Measurements from ENCODE around the gene ADAMTS17.

The ADAMTS17 gene

GRCh38 chr15:100341750-100342560 lies at the start of gene ADAMTS17:
ADAMTS17 (minus strand) TSS chr15:100341975; CDS start chr15:100341899, 76 bp downstream.
- peak; percentile 92 for DNase-seq (ENCODE audit: low spot score)

- no peak for DNase-seq (ENCODE audit: low spot score)
These were observed 43.7 kb upstream of the ADAMTS17 start for GRCh38 chr15:100385300-100386050.

- no peak for DNase-seq (ENCODE audit: low spot score)
These were observed 42.3 kb upstream of the ADAMTS17 start for GRCh38 chr15:100384108-100384410.

GRCh38 chr15:100383302-100384107 lies 41.7 kb upstream of the ADAMTS17 start:
- no peak for DNase-seq (ENCODE audit: low spot score)

- DNase-seq (ENCODE audit: low spot score), result no peak
These were observed 32.2 kb upstream of the ADAMTS17 start for GRCh38 chr15:100373942-100374341.

- DNase-seq (ENCODE audit: low spot score), result no peak
These were observed 31.5 kb upstream of the ADAMTS17 start for GRCh38 chr15:100373120-100373896.

GRCh38 chr15:100372739-100373119 lies 31.0 kb upstream of the ADAMTS17 start:
- no peak for DNase-seq (ENCODE audit: low spot score)

- no peak for DNase-seq (ENCODE audit: low spot score)
These were observed 13.6 kb upstream of the ADAMTS17 start for GRCh38 chr15:100355342-100355741.

GRCh38 chr15:100353449-100353848 lies 11.7 kb upstream of the ADAMTS17 start:
- DNase-seq (ENCODE audit: low spot score), result no peak

GRCh38 chr15:100350434-100351226 lies 8.9 kb upstream of the ADAMTS17 start:
- no peak for DNase-seq (ENCODE audit: low spot score)

GRCh38 chr15:100349696-100350433 lies 8.1 kb upstream of the ADAMTS17 start:
- DNase-seq (ENCODE audit: low spot score), result peak; percentile 89

GRCh38 chr15:100349321-100349695 lies 7.5 kb upstream of the ADAMTS17 start:
- DNase-seq (ENCODE audit: low spot score), result no peak

- DNase-seq (ENCODE audit: low spot score), result no peak
These were observed 6.8 kb upstream of the ADAMTS17 start for GRCh38 chr15:100348578-100348977.

GRCh38 chr15:100346866-100347512 lies 5.2 kb upstream of the ADAMTS17 start:
- DNase-seq (ENCODE audit: low spot score), result no peak

- DNase-seq (ENCODE audit: low spot score), result no peak
These were observed 3.7 kb upstream of the ADAMTS17 start for GRCh38 chr15:100345438-100345837.

GRCh38 chr15:100343251-100343650 lies 1.5 kb upstream of the ADAMTS17 start:
- no peak for DNase-seq (ENCODE audit: low spot score)

GRCh38 chr15:100341239-100341749 lies 481 bp downstream of the ADAMTS17 start:
- DNase-seq (ENCODE audit: low spot score), result peak; percentile 13

GRCh38 chr15:100340721-100341238 lies 995 bp downstream of the ADAMTS17 start:
- peak; percentile 28 for DNase-seq (ENCODE audit: low spot score)

- no peak for DNase-seq (ENCODE audit: low spot score)
These were observed 1.8 kb downstream of the ADAMTS17 start for GRCh38 chr15:100339999-100340398.

All from germinal center (tissue), 1 donor.